ENCODE measurements around the gene RAB37. TPM values are rescaled to one million over a fixed set of nuclear protein-coding genes. Genes with fewer than 3 reads are reported as not detected.

Gene RAB37
- total RNA-seq, 1 experiment from 2014 or later: 1.5 TPM

GRCh38 chr17:74790161-74791058 lies 53.4 kb downstream of the RAB37 start:
- no peaks in the 10 kb centered on the region for H3K27me3 ChIP-seq (ENCODE audit: control insufficient read depth, insufficient read depth, low read length)
- DNase-seq (ENCODE audit: low read depth, low spot score) (no peak), ATAC-seq (no peak)
- no peaks in the 10 kb centered on the region for H3K9me3 ChIP-seq (ENCODE audit: control insufficient read depth, insufficient read depth, low read depth, low read length)
- H3K36me3 ChIP-seq (ENCODE audit: control insufficient read depth, insufficient read depth, low read length): peaks cover 2% of the 10 kb centered on the region; the same call in 1 of the 2 replicates
- intact Hi-C loops (cut with micrococcal nuclease; ENCODE audit: unreplicated experiment) (loop anchor here (1.0 kb wide), 2 partner anchors 72 to 170 kb away; no protein-coding TSS in a partner anchor), in situ Hi-C loops (cut with HindIII; ENCODE audit: low pct_unique_long_range_greater_than_20kb, low sequenced_read_pairs) (no loop called here)
- no TSS peak for BruUV-seq (replicated peaks)
- ChIA-PET CTCF (interaction anchor here (0.6 to 3.4 kb wide), 13 partner anchors 13 to 246 kb away, joined by 3 to 19 read pairs (median 4); no protein-coding TSS in a partner anchor), POLR2A (no interaction called here)
- no peaks in the 10 kb centered on the region for H3K4me1 ChIP-seq (ENCODE audit: control insufficient read depth, insufficient read depth, low read length)
- no peak overlapping the region for H3K4me3 ChIP-seq (ENCODE audit: low read depth in 2 of 2, low read length in 2 of 2)
- no peak overlapping the region for H3K27ac ChIP-seq (ENCODE audit: low read length)
- TF ChIP-seq SIN3A (IDR thresholded peaks at IDR 0.05; ENCODE audit: borderline replicate concordance, insufficient read depth, low read depth, low read length) (no peak), TCF7L2 (IDR thresholded peaks at IDR 0.05; ENCODE audit: low read depth, low read length) (no peak), CTCF (IDR thresholded peaks at IDR 0.05) (no peak), REST (IDR thresholded peaks at IDR 0.05; ENCODE audit: insufficient read depth in 1 of 2, low read depth in 2 of 2, low read length in 1 of 2) (no peak), POLR2AphosphoS5 (IDR thresholded peaks at IDR 0.05; ENCODE audit: low read depth, low read length) (no peak)

DNA sequence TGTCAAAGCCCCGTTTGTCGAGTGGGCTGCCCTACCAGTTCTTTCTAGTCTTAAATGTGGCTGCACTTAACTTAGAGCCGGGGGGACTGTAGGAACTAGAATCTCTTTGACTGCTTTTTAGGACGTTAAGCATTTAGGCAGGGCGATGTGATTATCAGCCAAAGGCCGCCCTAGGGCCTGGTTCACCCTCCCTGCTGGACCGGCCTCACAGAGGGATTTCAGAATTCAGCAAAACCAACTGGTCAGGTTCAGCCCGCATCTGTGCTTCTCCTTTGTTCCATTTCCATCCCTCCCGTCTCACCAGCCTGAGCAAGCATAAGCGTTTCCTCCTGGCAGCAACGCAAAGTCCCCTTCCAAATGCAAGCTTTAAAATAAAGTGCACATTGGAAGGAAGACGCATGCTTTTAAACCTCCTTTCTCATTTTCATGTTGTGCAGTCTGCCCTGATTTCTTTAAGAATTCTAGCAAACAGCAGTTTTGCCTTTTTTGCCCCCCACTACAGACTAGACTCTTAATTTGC lies 55.6 kb downstream of the RAB37 start:
- DNase-seq (ENCODE audit: low read depth, low spot score) (no peak), ATAC-seq (no peak)
- no peaks in the 10 kb centered on the region for H3K4me1 ChIP-seq (ENCODE audit: control insufficient read depth, insufficient read depth, low read length)
- intact Hi-C loops (cut with micrococcal nuclease; ENCODE audit: unreplicated experiment): no loop called here
- ChIA-PET CTCF (interaction anchor here (1.1 kb wide), 1 partner anchor 165 kb away, joined by 3 read pairs; no protein-coding TSS in a partner anchor), POLR2A (no interaction called here)
- no peaks in the 10 kb centered on the region for H3K27me3 ChIP-seq (ENCODE audit: control insufficient read depth, insufficient read depth, low read length)
- in situ Hi-C loops (cut with HindIII; ENCODE audit: low pct_unique_long_range_greater_than_20kb, low sequenced_read_pairs): no loop called here
- no TSS peak for BruUV-seq (replicated peaks)
- peaks cover 2% of the 10 kb centered on the region; the same call in 1 of the 2 replicates for H3K36me3 ChIP-seq (ENCODE audit: control insufficient read depth, insufficient read depth, low read length)
- no peak overlapping the region for H3K4me3 ChIP-seq (ENCODE audit: low read depth in 2 of 2, low read length in 2 of 2)
- H3K27ac ChIP-seq (ENCODE audit: low read length): no peak overlapping the region
- H3K9me3 ChIP-seq (ENCODE audit: control insufficient read depth, insufficient read depth, low read depth, low read length): no peaks in the 10 kb centered on the region
- TF ChIP-seq TCF7L2 (IDR thresholded peaks at IDR 0.05; ENCODE audit: low read depth, low read length) (no peak), SIN3A (IDR thresholded peaks at IDR 0.05; ENCODE audit: borderline replicate concordance, insufficient read depth, low read depth, low read length) (no peak), REST (IDR thresholded peaks at IDR 0.05; ENCODE audit: insufficient read depth in 1 of 2, low read depth in 2 of 2, low read length in 1 of 2) (no peak), CTCF (IDR thresholded peaks at IDR 0.05) (no peak), POLR2AphosphoS5 (IDR thresholded peaks at IDR 0.05; ENCODE audit: low read depth, low read length) (no peak)
